HG02642 (cell line): Measurements from ENCODE around the gene DDX10.
"Not testable (repeated sequence)": the region's sequence is repeated elsewhere in the genome, so short reads cannot be mapped to it uniquely, and the experiment has no call there.

Source experiments
- ATAC-seq: cut with Tn5 transposase; IDR thresholded peaks from one replicate; pipeline ENCODE4 v1.9.1; 2021; ENCODE audit warnings: mild to moderate bottlenecking; ENCODE audit not compliant: unreplicated experiment, poor library complexity

The DDX10 gene

GRCh38 chr11:108807262-108807661 is 142.4 kb downstream of the DDX10 start:
- ATAC-seq: no peak

DNA sequence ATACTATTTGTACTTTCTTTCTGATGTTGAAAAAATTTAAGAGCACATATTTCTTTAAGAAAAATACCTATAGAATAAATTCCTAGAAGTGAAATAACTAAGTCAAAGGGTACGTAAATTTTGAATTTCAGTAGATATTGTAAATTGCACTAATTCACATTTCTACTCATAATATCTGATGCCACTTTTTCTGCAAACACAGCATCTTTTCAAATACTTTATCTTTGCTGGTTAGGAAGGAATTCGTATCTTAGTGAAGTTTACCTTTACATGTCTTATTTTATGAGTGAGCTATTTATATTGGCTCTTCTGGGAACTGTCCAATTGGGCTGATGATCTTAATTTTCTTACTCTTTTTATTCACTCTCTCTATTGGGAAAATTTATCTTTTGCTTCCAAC is 148.2 kb downstream of the DDX10 start:
- ATAC-seq: no peak

DNA sequence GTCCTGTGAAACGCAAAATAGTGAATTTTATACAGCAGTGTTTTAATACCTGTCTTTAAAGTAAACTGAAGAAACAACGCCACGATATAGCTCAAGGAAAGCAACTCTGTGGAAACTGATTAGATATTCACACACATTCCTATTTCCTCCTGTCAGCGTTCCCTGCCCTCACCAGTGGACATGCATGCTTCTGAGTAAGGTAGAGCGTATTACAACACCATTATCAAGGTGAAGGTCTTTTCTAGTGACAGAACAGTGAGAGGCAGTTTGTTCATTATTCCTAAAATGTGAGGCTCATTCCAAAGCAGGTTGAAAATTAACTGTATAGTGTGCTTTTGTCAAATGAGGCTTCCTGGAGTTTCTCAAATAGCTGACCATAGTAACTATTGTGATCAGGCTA is 153.1 kb downstream of the DDX10 start:
- no peak for ATAC-seq

DNA sequence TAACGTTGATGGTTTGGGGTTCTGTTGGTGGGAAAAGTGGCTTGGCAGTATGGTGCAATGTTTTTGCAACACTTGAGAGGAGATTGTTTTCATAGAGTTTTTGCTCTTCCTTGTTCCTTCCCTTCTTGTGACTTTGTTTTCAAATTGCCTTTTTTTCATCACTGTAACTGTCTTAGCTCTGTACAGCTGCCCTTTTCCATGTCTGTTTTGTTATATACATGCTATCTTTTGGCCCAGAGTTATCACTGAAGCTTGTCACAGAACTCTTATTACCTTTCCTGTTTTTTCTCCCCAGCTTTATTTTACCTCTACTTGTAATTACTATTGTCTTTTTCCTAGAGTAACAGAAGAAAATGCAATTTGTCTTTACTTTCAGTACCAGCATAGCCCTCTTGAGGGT is 154.1 kb downstream of the DDX10 start:
- ATAC-seq: no peak

- ATAC-seq: no peak
Observed at GRCh38 chr11:108819957-108820356, 155.1 kb downstream of the DDX10 start.

DNA sequence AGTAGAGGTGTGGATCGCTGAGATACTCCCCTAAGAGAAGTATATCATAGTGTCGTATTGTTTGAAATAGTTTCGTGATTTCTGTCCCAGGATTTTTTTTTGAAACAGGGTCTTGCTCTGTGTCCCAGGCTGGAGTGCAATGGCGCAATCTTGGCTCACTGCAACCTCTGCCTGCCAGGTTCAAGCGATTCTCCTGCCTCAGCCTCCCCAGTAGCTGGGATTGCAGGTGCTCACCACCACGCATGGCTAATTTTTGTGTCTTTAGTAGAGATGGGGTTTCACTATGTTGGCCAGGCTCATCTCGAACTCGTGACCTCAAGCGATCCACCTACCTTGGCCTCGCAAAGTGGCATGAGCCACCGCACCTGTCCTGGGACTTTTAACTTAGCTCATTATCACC is 159.1 kb downstream of the DDX10 start:
- ATAC-seq: not testable (repeated sequence)

- no peak for ATAC-seq
Observed at GRCh38 chr11:108824545-108824944, 159.7 kb downstream of the DDX10 start.

DNA sequence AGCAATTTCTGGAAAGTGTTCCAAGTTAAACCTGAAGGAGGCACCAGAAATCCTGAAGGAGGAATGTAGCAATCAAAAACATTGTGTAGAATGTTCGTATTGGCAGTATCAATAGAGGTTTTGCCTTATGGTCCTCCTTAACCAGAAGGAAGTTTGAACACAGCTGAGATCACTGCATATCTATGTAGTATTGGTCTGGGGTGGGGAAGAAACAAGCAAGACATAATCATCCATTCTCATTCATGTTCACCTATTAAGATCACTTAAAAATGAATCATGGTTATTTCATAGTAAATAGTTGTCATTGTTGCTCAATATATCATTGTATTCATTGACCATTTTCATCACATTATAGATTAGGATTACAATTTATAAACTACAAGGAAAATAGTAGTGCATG is 160.5 kb downstream of the DDX10 start:
- ATAC-seq: no peak

GRCh38 chr11:108826136-108826535 is 161.3 kb downstream of the DDX10 start:
- no peak for ATAC-seq

GRCh38 chr11:108835624-108836023 is 170.8 kb downstream of the DDX10 start:
- no peak for ATAC-seq

GRCh38 chr11:108836541-108836940 is 171.7 kb downstream of the DDX10 start:
- no peak for ATAC-seq

DNA sequence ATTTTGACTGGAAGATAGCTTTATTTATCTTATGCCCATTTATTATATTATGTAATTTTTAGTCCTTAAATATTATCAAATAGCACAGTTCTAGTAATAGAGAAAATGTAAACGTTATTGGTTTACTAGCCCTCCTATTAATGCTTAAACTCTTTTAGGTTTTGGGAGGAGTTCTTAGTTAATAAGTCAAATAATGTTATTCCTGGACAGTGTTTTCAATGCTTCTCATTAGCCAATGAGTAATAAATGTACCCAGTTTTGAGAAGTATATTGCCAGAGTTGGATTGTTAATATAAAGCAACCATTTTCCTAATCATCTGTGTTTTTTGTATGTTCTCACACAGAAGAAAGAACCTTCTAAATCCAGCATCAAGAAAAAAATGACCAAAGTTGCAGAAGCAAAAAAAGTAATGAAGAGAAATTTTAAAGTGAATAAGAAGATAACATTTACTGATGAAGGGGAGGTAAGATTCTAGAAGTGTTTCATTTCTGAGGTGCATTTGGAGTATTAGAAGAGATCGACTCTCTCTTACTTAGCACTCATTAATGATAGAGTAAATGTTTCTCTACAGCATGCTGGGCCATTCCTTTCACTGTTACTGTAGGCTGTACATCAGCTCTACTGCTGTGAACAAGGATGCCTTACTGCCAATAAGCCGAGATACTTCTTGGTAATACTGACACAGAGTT is 173.4 kb downstream of the DDX10 start:
- no peak for ATAC-seq

DNA sequence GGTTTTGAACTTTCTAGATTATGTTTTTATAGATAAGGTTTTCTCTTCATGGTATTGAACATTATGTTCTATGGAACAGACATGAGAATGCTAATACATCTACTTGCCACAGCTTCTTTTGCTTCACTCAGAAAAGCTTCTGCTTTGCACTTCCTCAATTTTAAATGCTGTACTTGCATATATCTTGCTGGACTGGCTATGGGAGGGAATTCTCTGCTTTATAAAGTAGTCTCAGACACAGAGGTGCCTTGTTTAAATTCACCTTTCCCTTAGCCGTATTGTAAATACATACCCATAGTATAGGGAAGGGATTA is 173.9 kb downstream of the DDX10 start:
- ATAC-seq: no peak

- ATAC-seq: no peak
Observed at GRCh38 chr11:108846009-108846408, 181.1 kb downstream of the DDX10 start.

GRCh38 chr11:108847298-108847990 is 182.6 kb downstream of the DDX10 start:
- no peak for ATAC-seq

GRCh38 chr11:108851781-108852180 is 186.9 kb downstream of the DDX10 start:
- ATAC-seq: no peak

DNA sequence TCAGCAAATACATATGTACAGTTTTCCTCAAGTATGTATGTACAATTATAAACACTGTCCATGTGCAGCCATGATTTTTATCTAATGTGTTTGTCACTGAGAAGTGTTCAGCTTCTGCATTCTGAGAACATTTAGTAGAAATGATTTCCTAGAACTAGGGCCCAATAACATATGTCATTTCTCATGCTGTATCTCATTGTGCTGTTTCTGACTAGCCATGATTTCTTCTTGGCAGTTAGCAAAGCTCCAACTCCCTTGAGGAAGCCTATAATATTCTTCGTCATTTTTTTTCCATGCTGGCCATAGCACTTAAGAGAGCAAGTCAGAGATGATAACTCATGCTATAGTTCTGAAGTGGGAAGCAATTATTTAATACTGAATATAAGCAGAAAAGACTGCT is 187.8 kb downstream of the DDX10 start:
- no peak for ATAC-seq

- ATAC-seq: no peak
Observed at GRCh38 chr11:108853151-108853550, 188.3 kb downstream of the DDX10 start.

DNA sequence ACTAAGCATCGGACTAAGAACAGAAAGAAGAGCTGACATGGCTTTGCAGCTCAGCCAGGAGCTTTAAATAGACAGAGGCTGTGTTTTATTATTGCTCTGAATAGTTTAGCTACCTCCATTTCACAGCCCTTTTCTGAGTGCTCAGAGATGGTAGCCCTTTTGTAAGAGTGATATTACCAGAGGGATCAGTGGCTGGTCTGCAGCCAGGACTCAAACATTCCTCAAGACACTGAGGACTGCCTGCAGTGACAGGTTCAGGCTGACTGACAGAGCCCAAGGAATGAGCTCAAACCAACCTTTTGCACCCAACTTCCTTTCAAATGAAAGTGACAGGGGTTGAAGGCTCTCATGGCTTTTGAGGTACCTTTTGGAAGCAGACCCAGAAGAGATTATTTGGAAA is 189.0 kb downstream of the DDX10 start:
- peak; percentile 53 for ATAC-seq

- peak; percentile 87 for ATAC-seq
Observed at GRCh38 chr11:108854346-108854745, 189.5 kb downstream of the DDX10 start.

DNA sequence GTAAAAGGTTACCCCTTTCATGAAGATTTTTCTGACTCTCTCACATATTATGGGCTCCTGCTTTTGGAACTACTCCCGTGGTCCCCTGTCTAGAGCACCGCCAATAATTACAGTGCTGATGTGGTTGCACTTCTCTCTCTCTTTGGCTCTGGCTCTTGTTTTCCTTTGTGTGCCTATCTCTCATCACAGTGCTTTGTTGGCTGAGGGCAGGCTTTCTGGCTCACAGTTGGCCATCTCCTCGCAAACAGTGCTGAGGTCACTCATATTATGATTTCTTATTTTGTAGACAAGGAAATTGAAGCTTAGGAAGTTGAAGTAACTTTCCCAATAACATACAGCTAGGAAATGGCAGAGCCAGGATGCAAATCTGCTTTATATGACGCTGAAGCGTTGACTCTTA is 192.5 kb downstream of the DDX10 start:
- ATAC-seq: no peak

- ATAC-seq: no peak
Observed at GRCh38 chr11:108858622-108859021, 193.8 kb downstream of the DDX10 start.
